NCI-H345 treated with DMSO at 0.1 percent for 48 hours (cell line): ENCODE measurements around the gene SLC38A5.

Source experiments
- DNase-seq: peaks from one replicate; lab custom pipeline; 2025; ENCODE audit not compliant: unreplicated experiment; lab: John Stamatoyannopoulos, UW

The SLC38A5 gene

DNA sequence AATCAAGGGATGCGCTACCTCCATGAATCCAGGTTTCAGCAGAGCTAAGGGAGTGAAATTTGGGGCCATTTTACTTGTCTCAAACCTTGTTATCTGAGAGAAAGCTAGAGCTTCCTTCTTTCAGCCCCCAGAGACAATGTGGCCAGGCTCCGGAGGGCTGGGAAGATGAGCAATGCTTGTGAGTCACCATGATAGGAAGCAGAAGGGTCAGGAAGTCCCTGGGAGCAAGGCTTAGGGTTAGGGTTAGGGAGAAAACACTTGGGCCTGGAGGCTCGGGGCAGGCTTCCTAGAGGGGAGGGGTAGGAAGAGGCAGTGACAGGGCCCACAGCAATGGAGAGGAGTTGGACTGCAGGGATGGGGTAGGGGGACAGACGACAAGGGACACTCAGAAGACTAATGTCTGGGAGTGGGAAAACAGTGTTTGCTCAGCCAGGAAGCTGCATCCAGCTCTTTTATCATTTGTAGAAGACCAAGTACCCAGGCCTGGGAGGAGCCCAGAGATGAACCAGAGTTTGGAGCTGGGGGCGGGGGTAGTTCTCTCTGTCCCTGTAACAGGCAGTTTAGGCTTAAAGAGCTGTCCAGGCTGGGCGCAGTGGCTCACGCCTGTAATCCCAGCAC lies 22.3 kb upstream of the SLC38A5 start:
- no peak for DNase-seq

DNA sequence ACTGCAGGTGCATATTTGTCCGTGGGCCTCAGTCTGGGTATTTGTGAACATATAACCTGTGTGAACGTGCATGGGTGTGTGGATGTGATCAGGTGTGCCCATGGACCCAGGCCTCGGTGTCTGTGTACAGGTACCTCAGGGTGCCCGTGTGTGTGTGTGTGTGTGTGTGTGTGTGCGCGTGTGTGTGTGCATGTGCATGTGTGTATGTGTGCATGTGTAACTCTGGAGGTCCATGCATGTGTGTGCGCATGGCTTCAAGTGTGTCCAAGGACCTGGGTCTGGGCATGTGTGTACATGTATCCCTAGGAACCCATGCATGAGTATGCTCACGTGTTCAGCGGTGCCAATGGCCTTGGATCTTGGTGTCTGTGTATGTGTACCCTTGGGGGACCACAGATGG lies 21.7 kb upstream of the SLC38A5 start:
- DNase-seq, result no peak

DNA sequence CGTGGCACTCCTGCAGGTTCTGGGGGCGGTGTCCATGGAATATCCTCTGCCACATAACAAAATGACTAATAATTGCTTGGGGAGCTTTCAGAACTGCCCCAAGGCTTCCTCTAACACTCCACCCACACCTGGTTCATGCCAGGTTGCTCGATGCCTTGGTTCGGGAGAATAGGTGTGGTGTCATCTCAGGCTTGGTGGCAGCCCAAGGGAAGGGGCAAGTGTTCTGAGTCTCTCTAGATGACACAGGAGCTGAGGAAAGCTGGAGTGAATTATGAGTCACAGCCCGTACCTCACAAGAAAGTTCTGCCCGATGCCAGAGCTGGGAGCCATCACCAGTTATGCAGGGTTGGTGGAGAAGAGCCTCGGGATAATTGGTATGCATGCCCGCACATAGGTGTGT lies 20.6 kb upstream of the SLC38A5 start:
- DNase-seq, result no peak

DNA sequence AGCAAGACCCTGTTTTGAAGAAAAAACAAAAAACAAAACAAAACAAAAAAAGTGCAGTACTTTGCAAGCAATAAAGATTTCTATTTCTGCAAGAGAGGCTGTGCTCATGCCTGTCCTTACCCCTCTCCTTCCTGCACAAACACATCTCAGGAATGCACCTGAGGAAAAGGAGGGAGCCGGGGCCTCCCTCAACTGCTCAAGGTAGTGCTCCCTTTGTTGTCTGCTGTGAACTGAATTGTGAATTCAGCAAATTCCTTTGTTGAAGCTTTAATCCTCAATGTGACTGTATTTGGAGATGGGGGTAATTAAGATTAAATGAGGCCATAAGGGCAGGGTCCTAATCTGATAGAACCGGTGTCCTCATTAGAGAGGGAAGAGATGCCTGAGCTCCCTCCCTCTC lies 19.8 kb upstream of the SLC38A5 start:
- no peak for DNase-seq

DNA sequence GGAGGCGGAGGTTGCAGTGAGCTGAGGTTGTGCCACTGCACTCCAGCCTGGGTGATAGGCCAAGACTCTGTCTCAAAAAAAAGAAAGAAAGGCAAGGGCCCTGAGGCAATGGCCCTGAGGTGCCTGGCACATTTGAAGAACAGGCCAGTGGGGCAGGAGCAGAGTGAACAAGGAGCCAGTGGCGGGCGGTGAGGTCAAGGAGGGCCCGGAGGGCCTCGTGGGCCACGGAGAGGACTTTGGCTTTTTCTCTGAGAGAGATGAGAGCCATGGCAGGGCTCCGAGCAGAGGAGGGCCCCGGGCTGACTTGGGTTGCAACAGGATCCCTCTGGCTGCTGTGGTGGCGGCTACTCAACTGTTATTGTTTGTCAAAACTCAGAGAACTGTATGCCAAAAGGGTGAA lies 19.2 kb upstream of the SLC38A5 start:
- no peak for DNase-seq

DNA sequence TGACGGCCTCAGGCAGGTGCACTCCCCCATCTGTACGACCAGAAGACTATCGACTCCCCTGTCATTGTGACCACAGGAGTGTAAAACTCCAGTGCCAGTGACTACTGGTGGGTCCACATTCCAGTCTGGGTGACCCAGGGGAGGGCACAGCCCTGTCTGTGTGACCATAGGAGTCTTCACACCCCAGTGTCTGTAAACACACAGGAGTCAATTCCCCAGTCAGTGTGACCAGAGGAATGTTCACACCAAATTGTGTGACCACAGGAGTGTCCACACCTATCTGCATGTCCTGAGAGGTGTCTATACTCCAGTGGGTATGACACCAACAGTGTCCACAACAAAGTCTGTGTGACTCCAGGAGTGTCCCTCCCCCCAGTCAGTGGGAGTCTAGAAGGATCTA lies 18.0 kb upstream of the SLC38A5 start:
- DNase-seq, result no peak

DNA sequence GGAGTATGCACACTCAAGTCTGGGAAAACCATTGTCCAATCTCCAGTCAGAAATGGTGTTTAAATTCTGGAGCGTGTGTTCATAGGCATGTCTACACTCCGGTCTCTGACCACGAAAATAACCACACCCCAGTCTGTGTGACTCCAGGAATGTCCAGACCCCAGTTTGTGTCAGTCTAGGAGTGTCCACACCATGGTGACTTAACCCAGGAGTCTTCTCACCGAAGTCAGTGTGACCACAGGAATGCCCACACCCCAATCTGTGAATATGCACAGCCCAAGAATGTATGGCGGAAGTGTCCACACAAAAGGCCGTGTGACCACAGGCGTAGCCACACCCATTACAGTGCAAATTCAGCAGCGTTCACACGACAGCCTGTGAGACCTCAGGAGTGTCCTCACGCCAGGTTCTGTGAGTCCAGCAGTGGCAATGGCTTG lies 17.3 kb upstream of the SLC38A5 start:
- no peak for DNase-seq

DNA sequence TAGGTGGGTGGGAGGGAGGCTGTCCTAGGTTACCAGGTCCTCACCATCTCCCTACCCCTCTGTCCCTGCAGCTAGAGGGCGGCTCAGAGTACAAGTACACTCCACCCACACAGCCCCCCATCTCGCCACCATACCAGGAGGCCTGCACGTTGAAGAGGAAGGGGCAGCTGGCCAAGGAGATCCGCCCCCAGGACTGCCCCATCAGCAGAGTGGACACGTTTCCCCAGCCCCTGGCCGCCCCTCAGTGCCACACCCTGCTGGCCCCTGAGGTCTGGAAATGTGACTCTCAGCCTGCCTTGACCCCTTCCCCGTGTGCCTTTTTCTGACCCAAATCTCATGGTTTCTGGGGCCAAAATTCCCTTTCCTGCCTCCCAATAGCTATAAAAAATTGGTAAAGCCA lies 12.5 kb upstream of the SLC38A5 start:
- no peak for DNase-seq

DNA sequence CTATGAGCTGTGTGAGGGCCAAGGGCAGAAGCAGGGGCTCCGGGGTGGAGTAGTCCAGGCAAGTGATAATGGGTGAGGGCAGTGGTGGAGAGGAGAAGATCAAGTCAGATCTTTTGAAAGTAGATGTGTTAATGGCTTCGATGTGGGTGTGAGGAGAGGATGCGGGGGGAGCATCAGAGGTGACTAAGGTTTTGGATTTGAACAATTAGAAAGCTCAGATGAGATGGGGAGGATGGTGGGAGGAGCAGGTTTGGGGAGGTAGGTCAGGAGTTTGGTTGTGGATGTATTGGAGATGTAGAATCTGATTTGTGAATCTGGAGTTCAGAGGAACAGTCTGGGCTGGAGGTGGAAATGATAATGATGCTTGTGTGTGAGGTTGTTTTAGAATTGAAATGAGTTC lies 10.5 kb upstream of the SLC38A5 start:
- DNase-seq, result no peak

DNA sequence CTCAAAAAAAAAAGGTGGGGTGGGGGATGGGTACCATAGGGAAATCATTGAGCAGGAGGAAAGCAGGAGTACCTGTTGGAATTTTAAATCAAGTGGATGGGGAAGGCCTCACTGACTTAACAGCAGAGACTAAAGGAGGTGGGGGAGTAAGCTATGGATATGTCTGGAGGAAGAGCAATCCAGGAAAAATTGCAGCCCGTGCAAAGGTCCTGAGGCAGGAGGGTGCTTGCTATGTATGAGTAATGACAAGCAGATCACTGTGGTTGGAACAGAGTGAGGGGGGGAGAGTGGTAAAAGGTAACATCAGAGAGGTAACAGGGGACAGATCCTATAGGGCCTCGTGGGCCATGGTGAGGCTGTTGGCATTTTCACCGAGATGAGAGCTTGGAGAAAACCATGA lies 10.1 kb upstream of the SLC38A5 start:
- no peak for DNase-seq

DNA sequence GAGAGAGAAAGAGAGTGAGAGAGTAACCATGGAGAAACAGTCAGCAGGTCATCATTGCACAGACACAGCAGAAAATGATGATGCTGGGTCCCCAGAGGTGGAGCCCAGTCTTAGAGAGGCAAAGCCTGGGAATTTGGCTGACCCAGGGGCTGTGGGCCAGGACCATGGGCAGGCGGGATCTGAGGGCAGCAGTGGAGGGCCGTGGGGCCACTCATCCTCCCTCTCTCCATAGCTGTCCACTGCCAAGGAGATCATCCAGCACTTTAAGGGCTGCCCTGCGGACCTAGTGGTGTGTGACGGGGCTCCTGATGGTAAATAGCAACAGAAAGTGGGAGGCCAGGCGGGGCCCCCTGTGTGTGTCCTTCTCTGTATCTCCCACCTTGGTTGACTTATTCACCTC lies 8.7 kb upstream of the SLC38A5 start:
- DNase-seq, result no peak

DNA sequence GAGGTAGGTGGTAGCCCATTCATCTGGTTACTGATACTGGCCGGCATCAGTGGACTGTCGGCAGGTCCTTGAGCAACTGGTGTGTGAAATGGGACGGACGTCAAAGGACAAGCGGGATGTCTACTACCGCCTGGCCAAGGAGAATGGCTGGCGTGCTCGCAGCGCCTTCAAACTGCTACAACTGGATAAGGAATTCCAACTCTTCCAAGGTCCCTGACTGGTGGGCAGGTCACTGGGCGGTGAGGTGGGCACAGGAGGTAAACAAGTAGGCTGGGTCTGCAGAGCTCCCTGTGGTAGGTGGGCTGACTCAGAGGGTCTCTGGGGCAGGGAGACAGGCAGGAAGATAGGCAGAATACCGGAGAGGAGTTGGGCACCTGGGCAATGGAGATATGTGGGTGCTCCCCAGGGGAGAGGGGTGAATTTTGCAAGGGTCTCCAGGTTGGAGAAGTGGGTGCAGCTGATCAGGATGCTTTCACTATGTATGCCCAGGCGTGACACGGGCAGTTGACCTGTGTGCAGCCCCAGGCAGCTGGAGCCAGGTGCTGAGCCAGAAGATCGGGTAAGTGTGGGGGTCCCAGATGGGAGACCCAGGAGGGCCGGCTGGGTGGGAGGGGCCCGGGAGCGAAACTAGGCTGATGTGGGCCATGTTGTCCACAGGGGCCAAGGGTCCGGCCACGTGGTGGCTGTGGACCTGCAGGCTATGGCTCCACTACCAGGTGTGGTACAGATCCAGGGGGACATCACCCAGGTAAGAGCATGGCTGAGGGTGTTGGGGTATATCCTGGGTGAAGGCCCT lies 8.1 kb upstream of the SLC38A5 start:
- no peak for DNase-seq

DNA sequence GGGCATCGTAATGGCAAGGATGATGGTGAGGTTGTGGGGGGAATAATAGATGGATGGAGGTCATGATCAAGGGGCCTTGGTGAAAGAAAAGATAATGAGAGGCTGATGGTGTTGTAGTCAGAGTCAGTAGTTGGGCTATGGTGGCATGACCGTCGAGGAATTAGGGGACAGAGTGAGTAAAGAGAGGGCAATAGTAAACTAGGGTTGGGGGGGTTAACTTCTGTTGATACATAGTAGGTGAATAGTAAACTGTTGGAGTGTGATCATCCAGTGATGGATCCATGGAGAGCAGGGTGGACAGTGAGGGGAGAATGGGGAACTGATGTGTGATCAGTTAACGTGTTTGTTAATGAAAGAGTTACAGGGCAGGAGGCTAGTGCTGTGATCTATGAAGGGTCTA lies 6.9 kb upstream of the SLC38A5 start:
- no peak for DNase-seq

DNA sequence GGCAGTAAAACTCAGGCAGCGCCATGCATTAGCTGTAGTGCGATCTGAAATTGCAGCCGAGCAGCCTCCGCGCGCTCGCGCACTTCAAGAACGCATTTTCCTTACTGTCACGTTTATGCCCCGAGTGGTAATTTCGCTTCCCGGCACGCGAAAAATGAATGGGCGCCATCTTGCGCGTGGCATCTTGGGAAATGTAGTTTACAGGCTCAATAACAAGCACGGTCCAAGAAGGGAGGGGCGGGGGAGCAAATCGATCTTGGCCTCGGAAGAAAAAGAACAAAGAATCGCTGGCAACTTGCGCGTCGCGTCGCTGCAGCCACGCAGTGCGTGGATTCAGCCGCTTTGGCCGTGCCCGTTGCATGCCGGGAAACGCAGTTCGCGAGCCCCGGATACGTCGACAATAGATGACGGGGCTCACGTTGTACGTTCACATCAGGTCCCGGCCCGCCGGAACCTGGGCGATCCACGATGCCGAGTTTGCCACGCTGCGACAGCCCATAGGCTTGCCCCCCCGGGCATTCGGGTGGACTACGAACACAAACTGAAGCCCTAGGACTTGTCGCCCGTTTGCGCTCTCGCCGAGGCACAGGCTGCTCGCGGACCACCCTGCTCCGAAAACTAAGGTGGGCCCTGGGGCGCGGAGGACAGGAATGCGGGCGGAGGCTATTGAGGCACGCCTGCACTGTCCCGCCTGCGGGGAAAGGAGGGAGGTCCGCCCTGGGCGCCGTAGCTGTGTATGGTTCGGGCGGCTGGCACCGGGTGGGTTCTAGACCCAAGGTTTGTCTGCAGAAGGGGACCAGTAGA lies 5.9 kb upstream of the SLC38A5 start, which contains the start of gene FTSJ1:
Gene FTSJ1 (plus strand): TSS at position 426 of the 804 bp plus-strand sequence. CDS start 1,849 bp downstream, outside the sequence.
- DNase-seq, result peak; percentile 68

DNA sequence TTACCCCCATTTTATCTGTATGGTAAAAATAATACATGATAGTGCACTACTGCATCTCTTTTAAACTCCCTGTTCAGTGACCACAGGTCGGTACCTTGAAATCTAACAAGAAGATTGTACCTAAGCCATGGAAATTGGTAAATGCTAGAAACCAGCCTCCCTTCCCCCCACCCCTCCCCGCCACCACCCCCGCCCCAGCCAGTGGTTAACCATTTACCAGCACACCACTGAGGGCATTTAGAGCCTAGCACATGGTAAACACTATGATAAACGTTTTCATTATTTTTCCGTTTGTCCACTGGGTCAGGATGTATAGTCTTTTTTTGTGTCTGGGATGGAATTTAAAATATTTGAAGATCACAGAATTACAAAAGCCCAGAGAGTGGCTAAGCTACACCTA lies 5.2 kb upstream of the SLC38A5 start:
- no peak for DNase-seq

DNA sequence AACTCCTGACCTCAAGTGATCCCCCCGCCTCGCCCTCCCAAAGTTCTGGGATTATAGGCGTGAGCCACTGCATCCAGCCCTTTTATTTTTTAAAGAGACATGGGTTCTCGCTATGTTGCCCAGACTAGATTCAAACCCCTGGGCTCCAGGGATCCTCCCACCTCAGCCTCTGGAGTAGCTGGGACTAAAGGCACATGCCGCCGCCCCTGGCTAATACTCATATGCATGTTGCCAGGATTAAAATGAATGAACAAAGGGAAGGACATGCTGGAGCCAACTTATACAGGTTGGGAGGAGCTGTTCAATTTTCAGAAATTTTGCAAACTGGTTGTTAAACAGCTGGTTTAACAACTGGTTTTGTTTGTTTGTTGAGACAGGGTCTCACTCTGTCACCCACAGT lies 4.5 kb upstream of the SLC38A5 start:
- no peak for DNase-seq

DNA sequence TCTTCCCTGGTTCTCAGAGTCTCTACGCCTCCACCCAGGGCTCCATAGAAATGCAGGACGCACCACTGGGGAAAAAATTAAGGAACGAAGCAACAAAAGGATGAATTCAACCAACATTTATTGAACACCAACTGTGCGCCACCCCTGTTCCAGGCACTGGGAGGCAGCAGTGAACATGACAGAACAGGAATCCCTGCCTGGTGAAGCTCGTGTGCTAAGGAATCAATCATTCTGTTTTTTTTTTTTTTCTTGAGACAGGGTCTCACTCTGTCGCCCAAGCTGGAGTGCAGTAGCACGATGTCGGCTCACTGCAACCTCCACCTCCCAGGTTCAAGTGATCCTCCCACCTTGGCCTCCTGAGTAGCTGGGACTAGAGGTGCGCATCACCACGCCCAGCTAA lies 4.1 kb upstream of the SLC38A5 start:
- no peak for DNase-seq

DNA sequence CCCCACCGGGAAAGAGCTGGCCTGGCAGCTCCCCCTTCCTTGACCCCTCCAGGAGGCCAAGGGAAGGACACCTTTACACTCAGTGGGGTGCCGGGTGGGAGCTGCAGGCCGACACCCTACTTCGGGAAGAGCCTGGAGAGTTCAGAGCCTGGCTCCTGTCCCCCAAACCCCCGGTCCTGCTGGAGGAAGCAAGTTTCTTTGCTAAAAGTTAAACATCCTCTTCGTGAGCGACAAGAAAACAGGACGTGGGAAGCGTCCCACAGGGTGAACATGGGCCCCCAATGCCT lies 3.6 kb upstream of the SLC38A5 start:
- DNase-seq, result no peak

DNA sequence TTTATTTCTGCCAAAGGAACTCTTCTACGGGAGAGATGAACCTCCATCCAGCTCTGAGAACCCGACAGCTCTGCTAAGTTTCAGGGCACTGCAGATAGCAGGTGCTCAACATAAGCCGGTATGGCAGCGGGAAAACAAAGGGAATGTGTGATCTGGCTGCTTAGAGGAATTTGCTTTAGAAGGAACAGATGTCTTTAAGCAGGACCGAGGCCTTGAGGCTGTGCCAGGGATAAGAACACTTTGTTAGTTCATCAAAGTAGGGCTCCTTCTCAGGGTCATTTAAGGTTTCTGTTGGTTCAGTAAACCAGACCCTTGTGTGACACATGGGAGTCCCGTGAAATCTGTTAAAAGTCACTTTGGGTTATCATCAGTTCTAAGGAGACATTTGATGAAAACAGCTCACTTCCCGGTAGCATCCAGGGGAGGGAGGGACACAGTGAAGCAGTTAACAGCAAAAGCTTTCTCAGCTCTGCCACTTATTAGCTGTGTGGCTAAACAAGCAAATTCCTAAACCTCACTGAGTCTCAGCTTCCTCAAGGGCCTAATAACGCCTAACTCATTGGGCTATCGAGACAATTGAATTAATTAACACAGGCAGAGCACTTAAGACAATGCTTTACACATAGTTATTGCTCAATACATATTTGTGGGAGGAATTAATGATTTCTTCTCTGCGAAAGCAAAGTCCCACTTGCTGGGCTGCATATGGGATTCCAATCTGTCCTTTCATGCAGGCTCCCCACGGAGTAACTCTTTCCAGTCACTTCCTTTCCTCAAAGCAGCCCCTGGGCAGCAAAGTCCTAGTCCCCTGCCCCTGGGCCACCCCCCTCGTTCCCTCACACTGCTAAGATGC lies 3.0 kb upstream of the SLC38A5 start:
- DNase-seq, result no peak

DNA sequence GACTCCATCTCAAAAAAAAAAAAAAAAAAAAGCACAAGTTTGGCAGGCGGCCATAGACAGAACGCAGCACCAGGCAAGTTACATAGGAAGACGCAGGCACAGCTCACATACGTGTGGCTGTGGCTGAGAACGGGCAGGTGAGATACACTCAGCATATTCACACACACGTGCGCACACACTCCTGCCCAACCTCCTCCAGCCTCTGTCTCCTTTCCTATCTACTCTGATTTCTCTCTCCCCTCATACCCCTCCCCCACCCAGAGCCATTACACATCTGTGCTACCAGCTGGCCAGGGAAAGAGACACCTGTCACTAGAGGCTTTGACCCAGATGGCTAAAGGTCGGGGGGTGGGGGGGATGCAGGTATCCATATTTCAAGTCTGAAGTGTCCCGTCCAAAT lies 2.2 kb upstream of the SLC38A5 start:
- no peak for DNase-seq

DNA sequence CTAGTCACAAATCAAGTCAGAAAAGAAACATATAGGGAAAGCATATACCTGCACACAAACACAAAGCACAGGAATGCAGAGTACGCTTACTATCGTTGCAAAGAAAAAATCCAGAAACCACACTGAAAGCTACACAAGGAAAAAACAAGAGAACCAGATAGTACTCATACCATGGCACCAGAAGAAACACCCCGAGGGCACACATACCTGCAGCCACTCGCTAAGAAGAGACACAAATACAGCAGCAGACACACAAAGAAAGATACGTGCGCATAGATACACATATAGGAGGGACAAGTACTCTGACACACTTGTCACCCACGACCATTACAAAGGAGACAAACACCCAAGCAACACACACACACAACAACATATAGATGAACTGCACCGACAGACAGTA lies 1.4 kb upstream of the SLC38A5 start:
- no peak for DNase-seq

DNA sequence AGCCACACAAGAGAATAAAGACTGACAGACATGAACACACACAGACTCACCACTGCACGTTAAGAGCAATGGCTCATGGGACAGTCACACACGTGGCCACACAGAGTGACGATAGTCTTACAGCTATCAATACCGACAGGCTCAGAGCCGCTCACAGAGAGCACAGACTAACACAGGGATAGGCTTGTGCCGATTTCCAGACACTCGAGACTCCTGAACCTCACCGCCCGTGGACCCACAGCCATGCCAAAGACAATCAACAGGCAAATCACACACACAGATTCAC lies 716 bp upstream of the SLC38A5 start:
- no peak for DNase-seq
